HG03342 (cell line): ENCODE results near the gene ZNF462.

Experiments
- ATAC-seq: cut with Tn5 transposase; IDR thresholded peaks from one replicate; pipeline ENCODE4 v1.9.1; 2021; ENCODE audit warnings: mild to moderate bottlenecking, moderate library complexity; ENCODE audit not compliant: unreplicated experiment

ZNF462 gene

DNA sequence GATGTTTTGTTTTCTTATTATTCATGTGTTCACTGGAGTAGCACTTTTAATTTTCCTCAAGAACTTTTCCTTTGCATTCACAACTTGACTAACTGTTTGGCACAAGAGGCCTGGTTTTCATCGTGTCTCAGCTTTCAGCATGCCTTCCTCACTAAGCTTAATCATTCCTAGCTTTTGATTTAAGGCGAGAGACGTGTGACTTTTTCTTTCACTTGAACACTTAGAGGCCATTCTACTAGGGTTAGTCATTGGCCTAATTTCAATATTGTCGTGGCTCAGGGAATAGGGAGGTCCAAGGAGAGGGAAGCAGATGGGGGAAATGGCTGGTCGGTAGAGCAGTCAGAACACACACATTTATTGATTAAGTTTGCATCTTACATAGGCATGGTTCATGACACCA is 94.0 kb downstream of the ZNF462 start:
- no peak for ATAC-seq

DNA sequence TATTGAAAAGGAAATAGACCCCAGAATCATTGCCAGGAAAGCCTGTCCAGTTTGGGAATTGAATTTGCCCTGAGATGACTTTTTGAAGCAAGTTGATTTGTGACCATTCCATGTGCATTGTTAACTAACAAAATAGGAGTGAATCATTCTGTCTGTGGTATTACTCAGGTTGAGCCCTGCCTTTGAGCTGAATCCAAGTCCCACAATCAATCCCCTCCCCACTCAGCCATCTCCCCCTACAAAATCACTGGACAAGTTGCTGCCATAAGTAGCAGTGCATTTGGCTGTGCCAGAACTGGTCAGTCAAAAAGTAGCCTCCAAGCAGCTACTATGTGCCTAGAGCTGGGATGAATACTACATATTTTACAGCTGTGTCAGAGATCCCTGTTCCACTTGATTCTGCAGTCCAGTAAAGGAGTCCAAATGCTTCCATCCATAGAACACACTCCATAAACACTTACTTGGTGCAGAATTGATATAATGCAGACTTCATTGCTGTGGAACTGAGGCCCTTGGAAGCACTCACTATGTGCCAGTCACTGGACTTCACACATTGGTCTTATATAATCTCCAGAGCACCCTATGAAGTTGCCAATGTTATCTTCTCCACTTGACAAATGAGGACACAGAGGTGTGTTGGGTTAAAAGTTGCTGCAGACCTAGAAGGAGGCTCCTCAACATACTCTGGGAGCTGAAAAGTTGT is 96.1 kb downstream of the ZNF462 start:
- ATAC-seq, result no peak

DNA sequence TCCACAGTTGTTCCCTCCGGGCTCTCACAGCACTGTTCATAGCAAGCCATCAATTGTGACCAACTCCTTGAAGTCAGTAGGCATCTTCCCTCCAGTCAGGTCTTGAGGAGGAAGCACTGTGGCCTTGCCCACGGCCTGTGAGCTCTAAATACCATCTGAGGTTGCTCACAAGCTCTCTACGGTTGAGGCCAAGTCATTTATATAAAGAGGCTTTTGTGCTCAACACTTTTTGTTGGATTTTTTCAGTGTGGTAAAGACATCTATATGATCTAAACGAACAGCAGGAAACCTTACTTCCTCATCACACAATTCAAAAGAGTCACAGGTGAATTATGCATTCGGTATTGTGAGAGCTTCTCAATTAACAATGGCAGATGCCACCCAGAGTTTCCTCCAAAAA is 97.3 kb downstream of the ZNF462 start:
- ATAC-seq, result no peak

DNA sequence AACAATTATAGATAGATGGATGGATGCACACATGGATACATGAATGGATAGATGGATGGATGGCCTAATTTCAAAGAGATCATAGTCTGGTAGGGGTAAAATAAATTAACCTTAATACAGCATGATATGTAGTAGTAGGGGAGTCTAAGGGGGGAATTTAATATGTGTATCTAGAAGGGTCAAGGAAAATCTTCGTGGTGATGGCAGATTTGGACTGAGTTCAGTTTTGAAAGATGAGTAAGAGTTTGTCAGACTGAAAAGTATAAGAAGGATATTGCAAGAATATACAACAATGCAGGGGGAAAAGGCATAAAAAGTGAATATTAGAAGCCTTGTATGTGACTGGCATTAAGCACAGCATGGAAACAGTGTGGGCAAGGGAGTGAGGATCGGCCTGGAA is 98.7 kb downstream of the ZNF462 start:
- ATAC-seq, result no peak

DNA sequence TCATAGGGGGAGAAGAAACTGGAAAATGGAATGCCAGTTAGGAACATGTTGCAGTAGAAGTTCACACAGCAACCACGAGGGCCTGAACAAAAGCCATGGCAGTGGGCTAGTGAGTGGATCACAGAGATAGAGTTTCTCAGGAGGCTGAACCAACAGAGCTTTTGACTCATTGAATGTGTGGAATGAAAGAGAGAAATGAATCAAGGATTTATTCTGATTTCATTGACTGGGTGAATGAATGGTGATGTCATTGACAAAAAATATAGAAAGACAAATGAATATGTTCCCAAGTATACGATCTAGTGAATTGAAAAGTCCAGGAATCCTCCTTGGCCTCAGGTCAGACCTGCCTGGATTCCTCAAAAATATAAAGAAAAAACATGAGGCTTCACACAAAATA is 99.2 kb downstream of the ZNF462 start:
- no peak for ATAC-seq

DNA sequence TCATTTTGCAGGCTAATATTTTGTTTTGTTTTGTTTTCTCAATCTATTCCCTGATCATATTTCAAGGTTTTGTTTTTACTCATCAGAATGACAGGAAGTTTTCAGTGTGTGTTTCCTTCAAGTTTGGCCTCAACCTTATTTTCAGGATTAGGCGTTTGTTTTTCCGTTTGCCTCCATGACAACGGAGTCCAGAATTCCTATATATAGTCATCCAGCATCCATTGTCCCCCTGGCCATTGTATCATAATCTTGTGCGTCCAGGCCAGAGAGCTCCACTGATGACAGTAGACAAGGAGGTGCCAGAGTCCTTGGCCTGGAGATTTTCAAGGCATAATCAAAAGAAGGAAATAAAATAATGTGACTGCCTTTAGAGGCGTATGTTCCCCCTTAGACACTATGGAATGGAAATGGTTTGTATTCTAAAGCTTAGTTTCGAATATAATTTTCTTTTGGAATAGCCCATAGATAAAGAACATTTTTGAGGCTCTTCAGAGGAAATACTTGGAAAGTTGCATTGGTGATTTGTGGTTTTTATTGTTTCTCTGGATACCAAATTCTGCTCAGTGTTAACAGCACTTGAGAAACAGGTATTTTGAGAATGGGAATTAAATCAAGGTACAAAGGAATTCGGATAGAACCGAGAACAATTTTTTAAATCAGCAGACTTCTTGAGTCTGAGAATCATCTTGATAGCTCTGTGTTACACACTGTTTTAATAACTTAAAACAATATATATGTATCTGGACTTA is 99.8 kb downstream of the ZNF462 start:
- ATAC-seq, result no peak

DNA sequence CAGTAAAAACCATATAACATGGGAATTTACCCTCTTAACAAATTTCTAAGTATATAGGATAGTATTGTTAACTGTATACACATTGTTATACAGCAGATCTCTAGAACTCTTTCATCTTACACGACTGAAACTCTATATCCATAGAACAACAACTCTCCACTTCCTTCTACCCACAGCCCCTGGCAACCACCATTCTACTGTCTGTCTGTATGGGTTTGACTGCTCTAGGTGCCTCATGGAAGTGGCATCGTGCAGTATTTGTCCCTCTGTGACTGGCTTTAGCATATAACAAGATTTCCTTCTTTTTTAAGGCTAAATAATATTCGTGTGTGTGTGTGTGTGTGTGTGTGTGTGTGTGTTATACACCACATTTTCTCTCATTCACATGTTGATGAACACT is 100.7 kb downstream of the ZNF462 start:
- ATAC-seq, result no peak

DNA sequence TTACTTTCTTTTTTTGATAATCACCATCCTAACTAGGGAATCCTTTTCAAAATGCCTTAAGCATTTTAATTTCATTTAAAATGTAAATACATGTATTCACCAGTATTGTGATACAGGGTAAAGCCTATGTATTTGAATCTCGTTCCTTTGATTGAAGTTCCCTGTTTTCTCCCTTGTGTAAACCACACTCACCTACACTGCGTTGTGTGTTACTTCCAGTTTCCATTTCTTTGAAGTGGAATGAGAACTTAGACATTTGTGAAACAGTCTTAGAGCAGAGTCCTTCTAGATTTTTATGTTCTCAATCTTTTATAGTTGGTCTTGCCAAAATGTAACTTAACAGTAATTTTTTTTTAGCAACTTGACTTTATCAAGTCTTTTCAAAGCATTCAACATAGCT is 101.4 kb downstream of the ZNF462 start:
- peak; percentile 84 for ATAC-seq

DNA sequence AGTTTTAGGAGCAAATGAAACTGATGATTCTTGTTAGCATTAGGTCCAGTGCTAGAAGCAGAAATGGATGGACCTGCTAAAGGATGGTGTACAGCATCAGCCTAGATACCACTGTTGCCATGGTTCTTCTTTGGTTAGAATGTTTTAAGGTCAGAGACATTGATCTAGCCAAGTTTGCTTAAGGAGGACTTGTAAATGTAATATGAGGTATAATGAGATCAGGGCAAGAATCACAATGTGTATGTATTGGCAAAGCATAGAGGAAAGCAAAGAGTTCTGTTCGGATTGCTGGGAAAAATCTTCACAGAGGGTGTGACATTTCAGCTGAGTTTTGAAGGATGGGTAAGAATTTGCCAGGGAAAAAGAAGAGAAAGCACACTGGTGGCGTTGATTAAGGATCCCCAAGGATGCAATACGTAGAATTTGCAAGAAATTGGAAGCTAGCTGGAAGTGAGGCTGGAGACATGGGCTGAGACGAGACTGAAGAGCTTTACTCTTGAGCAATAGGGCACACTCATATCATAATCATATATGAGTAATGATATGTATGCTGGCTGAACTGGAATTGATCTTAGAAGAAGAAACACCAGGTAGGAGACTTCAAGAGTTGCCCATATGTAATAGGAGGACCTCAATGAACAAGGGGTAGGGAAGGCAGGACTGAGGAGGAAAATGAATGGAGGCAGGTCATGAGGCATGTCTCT is 102.0 kb downstream of the ZNF462 start:
- ATAC-seq, result no peak

DNA sequence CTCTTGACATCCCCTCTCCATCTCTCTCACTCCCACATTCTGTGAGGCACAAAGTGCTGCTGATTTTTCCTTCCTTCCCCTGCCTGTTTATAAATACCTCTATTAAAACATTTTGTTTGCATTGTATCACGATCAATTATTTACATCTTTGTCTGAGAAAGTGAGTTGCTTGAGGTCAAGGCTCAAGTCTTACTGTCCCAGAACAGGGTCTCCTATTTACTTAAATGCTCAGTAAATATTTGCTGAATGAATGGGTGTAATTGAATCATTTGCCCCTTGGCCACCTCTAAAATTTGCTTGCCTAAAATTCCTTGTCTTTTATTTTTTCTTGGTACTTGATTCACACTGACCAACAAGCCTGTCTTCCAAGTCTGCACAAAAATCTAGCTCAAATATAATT is 103.5 kb downstream of the ZNF462 start:
- ATAC-seq, result no peak

DNA sequence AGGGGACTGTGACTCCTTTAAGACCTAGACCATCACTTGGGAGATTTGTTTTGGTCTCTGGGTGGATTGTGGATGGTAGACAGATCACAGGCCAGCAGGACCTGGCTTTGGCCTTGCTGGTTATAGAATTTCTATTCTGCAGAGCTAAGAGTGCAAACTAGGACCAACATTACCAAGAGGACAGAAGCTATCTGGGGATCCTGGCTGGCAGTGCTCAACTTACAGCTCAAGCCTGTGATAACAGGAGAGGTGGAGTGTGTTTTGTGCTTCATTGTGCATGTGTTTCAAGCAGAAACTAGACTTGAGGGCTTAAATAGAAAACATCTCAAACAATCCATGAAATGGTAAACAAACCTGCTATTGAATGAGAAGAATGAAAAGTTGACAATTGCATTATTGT is 106.7 kb downstream of the ZNF462 start:
- no peak for ATAC-seq

DNA sequence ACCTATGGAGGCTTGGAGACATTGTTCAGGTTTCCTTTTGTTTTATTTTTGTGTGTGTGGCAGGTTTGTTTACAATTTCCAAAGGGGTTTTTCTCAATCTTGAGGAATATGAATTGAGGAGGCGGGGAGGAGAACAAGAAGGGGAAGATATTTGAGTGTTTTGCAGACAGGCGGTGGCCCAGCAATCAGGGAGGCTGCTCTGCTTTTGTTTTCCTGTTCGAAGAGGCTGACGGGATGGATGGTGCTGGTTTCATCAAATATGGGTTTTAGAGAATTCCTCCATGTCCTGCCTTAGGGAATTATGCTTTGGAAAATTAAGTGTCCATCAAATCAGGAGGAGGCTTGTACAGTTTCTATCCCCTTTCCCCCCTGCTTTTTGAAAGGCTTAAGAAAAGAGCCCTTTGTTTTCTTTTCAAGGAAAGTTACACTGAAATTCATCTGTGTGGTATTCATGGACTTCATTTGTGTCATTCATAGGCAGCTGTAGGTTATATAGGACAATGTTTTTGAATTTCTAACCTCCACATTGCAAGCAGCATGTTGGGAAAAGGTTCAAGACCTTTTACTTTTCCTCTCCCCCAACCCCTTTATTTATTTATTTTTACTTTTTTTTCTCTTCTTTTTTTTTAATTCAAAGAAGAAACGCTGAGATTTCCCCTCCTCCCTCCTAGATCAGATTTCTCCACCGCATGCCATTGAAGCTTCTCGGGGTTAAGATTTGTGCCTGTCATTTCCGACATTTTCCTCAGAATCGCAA is 107.4 kb downstream of the ZNF462 start:
- ATAC-seq, result no peak

DNA sequence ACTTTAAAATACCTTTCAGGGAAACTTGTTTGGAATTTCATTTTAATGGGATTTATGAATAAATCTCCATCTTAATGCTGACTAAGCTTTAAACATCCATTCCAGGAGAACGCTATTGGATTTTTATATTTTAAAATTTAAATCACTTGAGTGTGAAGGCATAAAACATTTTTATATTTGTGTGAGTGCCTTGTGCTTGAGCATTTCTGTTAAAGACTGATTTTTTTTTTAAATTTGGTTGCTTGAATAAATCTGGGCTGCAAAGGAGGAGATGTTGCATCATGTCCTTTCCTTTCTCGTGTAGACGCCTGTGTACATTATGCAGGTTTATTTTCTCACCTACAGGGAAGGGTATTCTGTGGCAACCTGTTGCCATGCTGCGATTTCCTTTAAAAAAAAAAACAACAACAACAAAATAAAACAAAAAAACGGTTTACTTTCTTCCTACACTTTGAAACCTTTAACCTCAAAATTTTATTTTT is 108.1 kb downstream of the ZNF462 start:
- ATAC-seq, result no peak

DNA sequence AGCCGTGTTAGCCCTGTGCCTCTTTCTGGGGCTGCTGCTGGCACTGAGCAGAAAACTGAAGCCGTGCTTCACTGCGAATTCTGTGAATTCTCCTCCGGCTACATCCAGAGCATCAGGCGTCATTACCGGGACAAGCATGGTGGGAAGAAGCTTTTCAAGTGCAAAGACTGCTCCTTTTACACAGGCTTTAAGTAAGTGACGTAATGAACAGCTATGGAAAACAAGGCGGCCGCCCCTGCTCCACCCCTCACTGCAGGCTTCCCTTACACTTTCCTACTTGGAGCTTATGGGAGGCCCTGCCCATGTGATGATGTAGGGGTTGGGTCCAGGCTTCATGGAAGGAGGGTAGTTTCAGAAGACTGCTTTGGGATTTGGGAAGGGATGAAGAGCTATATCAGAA is 109.1 kb downstream of the ZNF462 start:
- ATAC-seq, result no peak

DNA sequence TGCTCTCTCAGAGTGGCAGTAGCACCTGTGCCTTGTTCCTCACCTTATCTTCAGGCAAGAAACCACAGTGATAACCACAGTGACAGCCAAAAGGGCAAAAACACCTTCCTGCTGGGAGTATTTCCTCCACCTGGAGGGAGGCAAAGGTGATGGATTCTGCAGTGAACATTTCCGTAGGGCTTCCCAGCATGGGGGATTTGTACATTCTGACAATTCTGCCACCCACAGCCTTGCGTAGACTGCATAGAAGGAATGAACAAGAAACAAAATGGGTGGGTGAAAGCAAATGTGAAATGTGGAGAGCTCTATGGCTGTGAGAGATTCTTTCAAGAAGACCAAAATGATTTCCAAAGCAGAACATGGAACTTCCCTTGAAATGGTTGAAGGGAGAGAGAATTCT is 111.4 kb downstream of the ZNF462 start:
- no peak for ATAC-seq

DNA sequence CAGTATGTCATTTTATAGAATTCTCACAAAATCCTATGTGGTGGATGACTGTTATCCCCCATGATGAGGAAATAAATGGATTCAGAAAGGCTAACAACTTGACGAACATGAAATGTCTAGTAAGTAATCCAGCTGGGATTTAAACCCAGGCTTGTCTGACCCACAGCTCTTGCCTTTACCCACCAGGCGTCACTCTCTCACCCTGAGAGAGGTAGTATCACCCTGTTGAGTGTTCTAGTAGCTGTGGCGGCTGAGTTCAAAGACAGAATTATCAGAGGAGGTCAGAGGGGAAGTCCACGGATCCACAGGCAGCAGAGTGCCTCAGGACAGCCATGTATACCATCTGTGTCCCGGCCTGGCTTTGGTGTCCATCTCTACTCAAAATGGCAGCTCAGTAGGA is 113.8 kb downstream of the ZNF462 start:
- ATAC-seq, result no peak

DNA sequence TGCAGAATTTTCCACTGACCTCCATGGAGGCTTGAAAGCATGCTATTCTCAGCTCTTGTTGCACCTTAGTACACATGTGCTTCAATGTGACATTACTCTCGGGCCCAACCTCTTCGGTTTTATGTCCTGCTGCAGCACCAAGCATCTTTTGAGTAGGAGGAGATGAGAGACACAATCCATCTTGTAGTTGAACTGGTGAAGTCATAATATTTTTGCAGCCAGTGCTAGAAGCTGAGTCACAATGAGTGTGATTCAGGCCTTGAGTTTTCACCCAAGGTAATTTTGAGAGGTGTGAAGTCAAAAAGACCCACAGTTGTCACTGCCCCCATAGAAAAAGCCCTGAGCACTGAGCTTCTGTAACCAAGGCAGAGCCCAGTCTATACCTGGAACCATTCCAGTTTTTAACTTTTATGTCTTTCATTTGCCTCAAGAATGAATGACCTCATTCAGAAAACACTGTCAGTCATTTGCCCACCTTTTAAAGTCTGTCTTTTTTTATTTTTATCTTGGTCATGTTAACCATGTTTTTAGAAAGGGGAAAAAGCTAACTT is 117.7 kb downstream of the ZNF462 start:
- ATAC-seq, result no peak

DNA sequence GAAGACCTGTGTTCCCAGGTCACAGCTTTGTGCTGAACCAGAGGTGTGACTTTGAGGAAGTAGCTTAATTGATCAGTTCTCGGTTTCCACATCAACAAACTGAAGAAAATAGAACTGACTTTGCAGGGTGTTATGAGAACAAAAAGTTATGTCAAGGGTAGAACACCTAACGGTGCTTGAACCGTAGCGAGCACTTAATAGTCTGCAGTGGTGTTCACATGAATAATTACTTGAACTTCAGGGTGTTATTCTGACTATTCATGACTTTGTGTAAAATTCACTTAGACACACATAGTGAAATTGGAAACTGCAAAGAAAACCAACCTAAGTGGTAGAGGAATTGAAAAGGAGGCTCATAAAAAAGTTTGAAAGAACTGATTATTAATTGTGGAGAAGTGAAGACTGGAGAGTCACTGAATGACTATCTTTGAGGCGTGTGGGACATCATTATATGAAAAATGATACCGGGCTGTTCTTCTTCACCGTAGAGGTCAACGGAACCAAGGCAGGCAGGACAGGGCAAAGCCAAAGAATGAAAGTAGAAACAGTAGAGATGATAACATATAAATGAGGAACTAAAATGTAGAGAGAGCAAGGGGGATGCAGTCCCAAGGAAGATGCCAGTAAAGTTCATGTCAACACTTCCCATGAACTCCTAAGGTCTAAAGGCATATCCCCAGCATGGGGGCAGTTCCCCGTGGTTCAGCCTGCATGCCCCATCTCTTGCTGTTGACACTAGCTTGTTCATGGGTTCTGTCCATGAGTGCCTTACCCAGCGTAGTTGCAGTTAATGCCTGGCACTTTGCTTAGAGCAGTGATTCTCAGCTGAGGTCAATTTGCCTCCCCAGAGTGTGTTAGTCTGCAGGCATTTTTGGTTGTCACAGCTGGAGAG is 118.7 kb downstream of the ZNF462 start:
- ATAC-seq, result peak; percentile 77

DNA sequence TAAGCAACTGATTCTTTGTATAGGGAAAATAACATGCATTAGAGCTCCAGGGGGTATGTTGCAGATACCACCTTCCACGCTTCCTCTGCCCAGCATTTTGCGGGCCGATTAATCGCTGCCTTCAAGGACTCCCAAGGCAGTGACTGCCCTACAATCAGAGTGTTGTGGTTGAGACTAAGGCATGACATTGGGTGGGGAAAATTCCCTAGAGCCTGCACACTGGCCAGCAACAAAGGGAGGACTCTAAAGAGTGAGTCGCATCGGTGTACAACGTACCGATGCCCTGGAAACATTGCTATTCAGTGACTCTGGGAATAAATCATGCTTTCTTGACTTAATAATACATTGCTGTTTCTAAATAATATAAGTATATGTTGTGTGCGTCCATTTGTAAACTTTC is 119.7 kb downstream of the ZNF462 start:
- no peak for ATAC-seq

DNA sequence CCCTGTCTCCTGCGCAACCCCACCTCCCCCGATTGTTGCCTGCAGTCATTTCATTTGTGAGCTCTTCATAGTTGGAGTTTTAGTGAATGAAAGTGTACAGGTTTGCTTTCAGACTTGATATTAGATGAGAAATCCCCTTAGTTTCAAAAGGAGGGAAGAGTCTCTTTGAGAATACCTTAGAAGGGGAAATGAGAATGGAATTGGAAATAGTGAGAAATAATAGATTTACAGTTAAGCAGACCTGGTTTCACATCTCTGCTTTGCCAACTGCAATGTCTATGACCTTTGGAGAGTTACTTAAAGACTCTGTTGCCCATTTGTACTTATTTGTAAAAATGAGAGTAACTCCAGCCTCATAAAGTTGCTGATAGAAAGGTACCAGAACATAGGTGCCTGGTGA is 120.4 kb downstream of the ZNF462 start:
- ATAC-seq, result no peak
